ENCODE data around the gene STIP1. TPM values are rescaled to one million over a fixed set of nuclear protein-coding genes. Genes with fewer than 3 reads are reported as not detected.

The STIP1 gene
- total RNA-seq, 1 experiment from 2014 or later = 336 TPM

DNA sequence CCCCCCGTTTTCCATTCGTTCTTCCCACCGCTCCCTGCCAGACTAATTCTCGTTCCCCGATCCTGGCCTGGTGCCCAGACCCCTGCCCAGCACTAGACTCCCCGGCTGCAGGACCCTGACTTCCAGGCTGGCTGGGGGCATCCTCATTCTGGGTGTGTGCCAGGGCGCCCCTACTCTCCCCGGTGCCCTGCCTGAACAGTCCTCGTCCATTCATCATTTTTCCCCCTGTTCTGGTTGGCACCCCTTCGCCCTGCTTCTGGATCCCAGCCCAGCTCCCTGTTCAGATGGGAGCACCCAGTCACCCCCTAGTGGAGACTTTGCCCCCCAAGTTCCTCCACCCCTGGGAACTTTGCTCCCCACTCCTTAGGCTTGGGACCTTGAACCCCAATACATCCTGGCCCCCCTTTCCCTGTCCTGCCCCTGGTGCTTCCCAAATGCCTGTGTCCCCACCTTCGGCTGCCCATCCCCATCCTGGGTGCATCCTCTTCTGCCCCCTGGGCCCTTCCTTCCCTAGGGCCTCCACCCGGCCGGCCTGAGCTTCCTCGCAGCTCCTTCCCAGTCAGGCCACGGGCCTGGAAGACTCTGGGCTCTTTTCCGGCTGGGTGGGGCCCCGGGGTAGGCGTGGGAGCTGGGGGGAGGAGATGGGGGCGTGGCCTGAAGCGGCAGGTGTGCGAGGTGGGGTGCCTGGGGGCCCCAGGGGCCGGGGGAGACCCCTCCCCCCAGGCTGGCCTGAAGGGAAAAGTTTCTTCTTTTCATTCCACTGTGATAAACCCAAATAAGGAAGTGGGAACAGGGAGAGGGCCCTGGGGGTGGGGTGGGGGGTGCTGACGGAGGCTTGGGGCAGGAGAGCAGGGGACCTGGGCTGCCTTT lies 66.3 kb downstream of the STIP1 start (continued):
- no peak for TF ChIP-seq EGR1 (IDR thresholded peaks at IDR 0.05; ENCODE audit: low read depth)

DNA sequence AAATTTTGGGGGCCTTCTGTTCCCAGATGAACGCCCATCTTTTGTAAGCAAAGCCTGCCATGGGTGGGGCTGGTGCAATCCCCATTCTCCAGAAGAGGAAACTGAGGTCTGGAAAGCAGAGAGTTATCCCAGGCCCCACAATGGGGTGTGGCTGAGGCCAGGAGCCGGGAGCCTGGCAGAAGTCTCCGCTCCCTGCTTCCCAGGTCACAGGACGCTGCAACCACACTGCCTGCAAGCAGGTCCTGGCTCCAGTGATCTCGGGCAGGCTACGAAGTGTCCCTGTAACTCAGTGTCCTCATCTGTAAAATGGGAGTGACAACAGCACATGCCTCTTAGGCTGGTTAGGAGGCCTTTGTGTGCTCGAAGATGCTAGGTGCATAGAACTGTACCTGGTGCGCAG lies 67.1 kb downstream of the STIP1 start:
- Histone ChIP-seq H3K36me3 (ENCODE audit: control insufficient read depth in 1 of 2, insufficient read depth in 2 of 2, low read length in 2 of 2) (peaks cover 14 to 26% of the 10 kb centered on the region in 2 experiments; a peak in 3 of 4 replicates), H3K4me3 (replicated peaks in 1 of 2; ENCODE audit: low read depth in 1 of 2, low read length in 2 of 2) (peak overlapping the region in 1 of 2 experiments; percentile 98), H3K79me2 (ENCODE audit: insufficient read depth, low read length) (peaks cover 35% of the 10 kb centered on the region), H3K9ac (ENCODE audit: low read length) (peak overlapping the region; percentile 97; the same call in 1 of the 2 replicates), H3K4me2 (ENCODE audit: low read length) (peak overlapping the region; percentile 95), H3K9me3 (ENCODE audit: control insufficient read depth in 1 of 2, insufficient read depth in 1 of 2, low read depth in 1 of 2, low read length in 2 of 2) (no peaks in the 10 kb centered on the region), H3K9me2 (ENCODE audit: insufficient read depth) (no peaks in the 10 kb centered on the region), H3K4me1 (ENCODE audit: control insufficient read depth in 1 of 2, insufficient read depth in 2 of 2, low read length in 2 of 2) (peaks cover 23 to 56% of the 10 kb centered on the region in 2 experiments), H3K27ac (ENCODE audit: low read depth, low read length) (peak overlapping the region; percentile 15; the same call in 1 of the 2 replicates), H3K27me3 (ENCODE audit: insufficient read depth, low read length) (no peaks in the 10 kb centered on the region), H4K20me1 (ENCODE audit: insufficient read depth) (no peaks in the 10 kb centered on the region), H2AFZ (ENCODE audit: low read depth, low read length, poor library complexity, severe bottlenecking) (no peak overlapping the region)
- BruUV-seq (replicated peaks) = TSS peak; percentile 54
- intact Hi-C loops (cut with micrococcal nuclease) = no loop called here
- ChIA-PET RAD21 (ENCODE audit: low non-redundant PET in 1 of 2, low total read pairs in 2 of 2, uncharacterized antibody in 2 of 2, unreplicated experiment in 2 of 2) (no interaction called here), POLR2A (interaction anchor here (0.7 to 1.9 kb wide), 7 partner anchors 10 to 102 kb away, joined by 3 to 10 read pairs (median 5); partner anchors contain the start of genes PRDX5 and TRMT112), CTCF (interaction anchor here (1.4 to 1.5 kb wide), 2 partner anchors 16 to 102 kb away, joined by 6 to 11 read pairs; no protein-coding TSS in a partner anchor)
- ATAC-seq (no peak), DNase-seq (ENCODE audit: low read depth, low spot score) (no peak)
- TF ChIP-seq ZFX (IDR thresholded peaks at IDR 0.05) (no peak), JUND (IDR thresholded peaks at IDR 0.05) (no peak), POLR2AphosphoS5 (IDR thresholded peaks at IDR 0.05; ENCODE audit: low read depth, low read length) (no peak), SIN3A (IDR thresholded peaks at IDR 0.05; ENCODE audit: low read depth) (no peak), TCF7L2 (IDR thresholded peaks at IDR 0.05; ENCODE audit: borderline replicate concordance, extremely low read depth, insufficient read depth, insufficient read length) (no peak), RAD21 (IDR thresholded peaks at IDR 0.05; ENCODE audit: low read depth) (no peak), POLR2A (IDR thresholded peaks at IDR 0.05; ENCODE audit: borderline replicate concordance, extremely low read depth, insufficient read depth, insufficient read length) (no peak), SRF (IDR thresholded peaks at IDR 0.05; ENCODE audit: low read depth) (no peak), EZH2 (IDR thresholded peaks at IDR 0.05) (no peak), EZH2phosphoT487 (IDR thresholded peaks at IDR 0.05; ENCODE audit: borderline replicate concordance) (no peak), CEBPB (IDR thresholded peaks at IDR 0.05; ENCODE audit: low read depth) (no peak), CBX3 (IDR thresholded peaks at IDR 0.05; ENCODE audit: low read depth) (no peak)
- TF ChIP-seq, protein P1, sequence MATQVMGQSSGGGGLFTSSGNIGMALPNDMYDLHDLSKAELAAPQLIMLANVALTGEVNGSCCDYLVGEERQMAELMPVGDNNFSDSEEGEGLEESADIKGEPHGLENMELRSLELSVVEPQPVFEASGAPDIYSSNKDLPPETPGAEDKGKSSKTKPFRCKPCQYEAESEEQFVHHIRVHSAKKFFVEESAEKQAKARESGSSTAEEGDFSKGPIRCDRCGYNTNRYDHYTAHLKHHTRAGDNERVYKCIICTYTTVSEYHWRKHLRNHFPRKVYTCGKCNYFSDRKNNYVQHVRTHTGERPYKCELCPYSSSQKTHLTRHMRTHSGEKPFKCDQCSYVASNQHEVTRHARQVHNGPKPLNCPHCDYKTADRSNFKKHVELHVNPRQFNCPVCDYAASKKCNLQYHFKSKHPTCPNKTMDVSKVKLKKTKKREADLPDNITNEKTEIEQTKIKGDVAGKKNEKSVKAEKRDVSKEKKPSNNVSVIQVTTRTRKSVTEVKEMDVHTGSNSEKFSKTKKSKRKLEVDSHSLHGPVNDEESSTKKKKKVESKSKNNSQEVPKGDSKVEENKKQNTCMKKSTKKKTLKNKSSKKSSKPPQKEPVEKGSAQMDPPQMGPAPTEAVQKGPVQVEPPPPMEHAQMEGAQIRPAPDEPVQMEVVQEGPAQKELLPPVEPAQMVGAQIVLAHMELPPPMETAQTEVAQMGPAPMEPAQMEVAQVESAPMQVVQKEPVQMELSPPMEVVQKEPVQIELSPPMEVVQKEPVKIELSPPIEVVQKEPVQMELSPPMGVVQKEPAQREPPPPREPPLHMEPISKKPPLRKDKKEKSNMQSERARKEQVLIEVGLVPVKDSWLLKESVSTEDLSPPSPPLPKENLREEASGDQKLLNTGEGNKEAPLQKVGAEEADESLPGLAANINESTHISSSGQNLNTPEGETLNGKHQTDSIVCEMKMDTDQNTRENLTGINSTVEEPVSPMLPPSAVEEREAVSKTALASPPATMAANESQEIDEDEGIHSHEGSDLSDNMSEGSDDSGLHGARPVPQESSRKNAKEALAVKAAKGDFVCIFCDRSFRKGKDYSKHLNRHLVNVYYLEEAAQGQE (IDR thresholded peaks at IDR 0.05; ENCODE audit: low read depth) = no peak
- TF ChIP-seq, protein P2, sequence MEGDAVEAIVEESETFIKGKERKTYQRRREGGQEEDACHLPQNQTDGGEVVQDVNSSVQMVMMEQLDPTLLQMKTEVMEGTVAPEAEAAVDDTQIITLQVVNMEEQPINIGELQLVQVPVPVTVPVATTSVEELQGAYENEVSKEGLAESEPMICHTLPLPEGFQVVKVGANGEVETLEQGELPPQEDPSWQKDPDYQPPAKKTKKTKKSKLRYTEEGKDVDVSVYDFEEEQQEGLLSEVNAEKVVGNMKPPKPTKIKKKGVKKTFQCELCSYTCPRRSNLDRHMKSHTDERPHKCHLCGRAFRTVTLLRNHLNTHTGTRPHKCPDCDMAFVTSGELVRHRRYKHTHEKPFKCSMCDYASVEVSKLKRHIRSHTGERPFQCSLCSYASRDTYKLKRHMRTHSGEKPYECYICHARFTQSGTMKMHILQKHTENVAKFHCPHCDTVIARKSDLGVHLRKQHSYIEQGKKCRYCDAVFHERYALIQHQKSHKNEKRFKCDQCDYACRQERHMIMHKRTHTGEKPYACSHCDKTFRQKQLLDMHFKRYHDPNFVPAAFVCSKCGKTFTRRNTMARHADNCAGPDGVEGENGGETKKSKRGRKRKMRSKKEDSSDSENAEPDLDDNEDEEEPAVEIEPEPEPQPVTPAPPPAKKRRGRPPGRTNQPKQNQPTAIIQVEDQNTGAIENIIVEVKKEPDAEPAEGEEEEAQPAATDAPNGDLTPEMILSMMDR (IDR thresholded peaks at IDR 0.05 in 2 of 3, conservative IDR thresholded peaks at IDR 0.05 in 1 of 3; ENCODE audit: borderline replicate concordance in 1 of 3, insufficient read depth in 1 of 3, low read depth in 2 of 3, low read length in 2 of 3) = no peak
- TF ChIP-seq, protein P3, sequence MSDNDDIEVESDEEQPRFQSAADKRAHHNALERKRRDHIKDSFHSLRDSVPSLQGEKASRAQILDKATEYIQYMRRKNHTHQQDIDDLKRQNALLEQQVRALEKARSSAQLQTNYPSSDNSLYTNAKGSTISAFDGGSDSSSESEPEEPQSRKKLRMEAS (IDR thresholded peaks at IDR 0.05) = no peak
- TF ChIP-seq, protein P4, sequence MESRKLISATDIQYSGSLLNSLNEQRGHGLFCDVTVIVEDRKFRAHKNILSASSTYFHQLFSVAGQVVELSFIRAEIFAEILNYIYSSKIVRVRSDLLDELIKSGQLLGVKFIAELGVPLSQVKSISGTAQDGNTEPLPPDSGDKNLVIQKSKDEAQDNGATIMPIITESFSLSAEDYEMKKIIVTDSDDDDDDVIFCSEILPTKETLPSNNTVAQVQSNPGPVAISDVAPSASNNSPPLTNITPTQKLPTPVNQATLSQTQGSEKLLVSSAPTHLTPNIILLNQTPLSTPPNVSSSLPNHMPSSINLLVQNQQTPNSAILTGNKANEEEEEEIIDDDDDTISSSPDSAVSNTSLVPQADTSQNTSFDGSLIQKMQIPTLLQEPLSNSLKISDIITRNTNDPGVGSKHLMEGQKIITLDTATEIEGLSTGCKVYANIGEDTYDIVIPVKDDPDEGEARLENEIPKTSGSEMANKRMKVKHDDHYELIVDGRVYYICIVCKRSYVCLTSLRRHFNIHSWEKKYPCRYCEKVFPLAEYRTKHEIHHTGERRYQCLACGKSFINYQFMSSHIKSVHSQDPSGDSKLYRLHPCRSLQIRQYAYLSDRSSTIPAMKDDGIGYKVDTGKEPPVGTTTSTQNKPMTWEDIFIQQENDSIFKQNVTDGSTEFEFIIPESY (IDR thresholded peaks at IDR 0.05; ENCODE audit: extremely low read depth, insufficient replicate concordance, low read length) = no peak

Measured in HCT116 (cell line).